Stimulated activated CD4-positive, alpha-beta T cell treated with anti-CD3 and anti-CD28 coated beads, Interleukin-2, amount 100 ng/mL, for 48 hours (primary cell): ENCODE data around the gene FAIM.
"Not testable (repeated sequence)": the region's sequence is repeated elsewhere in the genome, so short reads cannot be mapped to it uniquely, and the experiment has no call there.

Source experiments
- DNase-seq, 2 donors: peaks; one replicate each; pipeline ENCODE4 v3.0.0-alpha.2; 2020

FAIM gene, protein sequence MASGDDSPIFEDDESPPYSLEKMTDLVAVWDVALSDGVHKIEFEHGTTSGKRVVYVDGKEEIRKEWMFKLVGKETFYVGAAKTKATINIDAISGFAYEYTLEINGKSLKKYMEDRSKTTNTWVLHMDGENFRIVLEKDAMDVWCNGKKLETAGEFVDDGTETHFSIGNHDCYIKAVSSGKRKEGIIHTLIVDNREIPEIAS

DNA sequence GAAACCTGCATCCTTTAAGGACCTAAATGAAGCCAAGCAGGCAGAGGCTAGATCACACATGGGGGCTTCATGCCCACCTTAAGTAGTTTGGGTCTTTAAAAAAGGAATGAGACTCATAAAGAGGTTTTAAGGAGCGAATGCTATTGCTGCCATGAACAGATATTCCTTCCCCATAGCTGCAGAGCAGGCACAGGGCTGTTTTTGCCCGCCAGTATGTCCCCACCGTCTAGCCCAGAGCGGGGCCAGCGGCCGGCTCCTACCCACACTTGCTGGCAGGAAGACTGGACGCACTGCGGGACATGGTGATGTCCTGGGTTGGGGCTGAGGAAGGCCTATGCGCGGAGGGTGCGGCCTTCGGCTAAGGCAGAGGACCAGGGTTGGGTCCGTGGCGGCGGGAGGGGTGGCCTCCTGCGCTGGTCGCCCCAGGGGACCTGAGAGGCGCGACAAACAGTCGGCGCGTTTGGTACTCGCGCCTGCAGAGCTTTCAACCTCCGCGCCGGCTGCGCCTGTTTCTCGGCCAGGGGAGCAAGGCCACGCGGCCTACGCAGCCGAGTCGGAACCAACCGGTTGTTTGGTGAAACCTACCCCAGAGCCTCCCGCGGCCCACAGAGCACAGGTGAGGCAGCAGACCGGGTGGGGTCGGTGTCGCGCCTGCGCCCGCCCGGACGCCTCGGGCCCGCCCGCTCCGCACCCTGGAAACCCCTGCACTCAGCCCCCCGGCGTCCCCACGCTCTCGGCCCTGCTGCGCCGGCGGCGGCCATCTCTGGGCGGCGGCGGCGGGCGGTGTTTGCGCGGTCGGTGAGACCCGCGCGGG is at the start of gene FAIM:
FAIM (plus strand) TSS at position 450 of the 814 bp plus-strand sequence. CDS start 10,956 bp downstream, outside the sequence.
- DNase-seq: peak; percentile 51 to 57

DNA sequence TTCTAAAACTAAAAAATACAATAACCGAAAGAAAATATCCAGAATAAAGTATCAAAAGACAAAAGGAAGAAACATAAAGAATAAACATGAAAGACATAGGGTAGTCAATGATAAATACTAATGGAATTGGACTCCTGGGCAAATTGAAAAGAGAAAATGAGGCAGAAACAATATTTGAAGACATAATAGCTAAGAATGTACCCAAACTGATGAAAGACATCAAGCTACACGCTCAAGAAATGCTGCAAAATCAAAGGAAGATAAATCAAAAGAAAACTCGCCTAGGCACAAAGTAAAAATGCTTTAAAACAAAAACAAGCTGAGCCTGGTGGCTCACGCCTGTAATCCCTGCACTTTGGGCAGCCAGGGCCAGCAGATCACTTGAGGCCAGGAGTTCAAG is 49.4 kb upstream of the FAIM start:
- no peak for DNase-seq

DNA sequence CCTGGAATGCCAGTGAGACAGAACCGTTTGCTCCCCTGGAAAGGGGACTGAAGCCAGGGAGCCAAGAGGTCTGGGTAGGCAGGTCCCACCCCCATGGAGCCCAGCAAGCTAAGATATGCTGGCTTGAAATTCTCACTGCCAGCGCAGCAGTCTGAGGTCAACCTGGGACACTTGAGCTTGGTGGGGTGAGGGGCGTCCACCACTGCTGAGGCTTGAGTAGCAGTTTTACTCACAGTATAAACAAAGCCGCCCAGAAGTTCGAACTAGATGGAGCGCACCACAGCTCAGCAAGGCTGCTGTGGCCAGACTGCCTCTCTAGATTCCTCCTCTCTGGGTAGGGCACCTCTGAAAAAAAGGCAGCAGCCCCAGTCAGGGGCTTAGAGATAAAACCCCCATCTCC is 48.1 kb upstream of the FAIM start:
- DNase-seq: no peak

DNA sequence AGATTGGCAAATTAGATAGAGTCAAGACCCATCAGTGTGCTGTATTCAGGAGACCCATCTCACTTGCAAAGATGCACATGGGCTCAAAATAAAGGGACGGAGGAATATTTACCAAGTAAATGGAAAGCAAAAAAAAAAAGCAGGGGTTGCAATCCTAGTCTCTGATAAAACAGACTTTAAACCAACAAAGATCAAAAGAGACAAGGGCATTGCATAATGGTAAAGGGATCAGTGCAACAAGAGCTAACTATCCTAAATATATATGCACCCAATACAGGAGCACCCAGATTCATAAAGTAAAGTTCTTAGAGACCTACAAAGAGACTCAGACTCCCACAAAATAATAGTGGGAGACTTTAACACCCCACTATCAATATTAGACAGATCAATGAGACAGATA is 45.7 kb upstream of the FAIM start:
- DNase-seq: not testable (repeated sequence)

- DNase-seq: not testable (repeated sequence)
Observed at GRCh38 chr3:138566293-138566692, 42.3 kb upstream of the FAIM start.

DNA sequence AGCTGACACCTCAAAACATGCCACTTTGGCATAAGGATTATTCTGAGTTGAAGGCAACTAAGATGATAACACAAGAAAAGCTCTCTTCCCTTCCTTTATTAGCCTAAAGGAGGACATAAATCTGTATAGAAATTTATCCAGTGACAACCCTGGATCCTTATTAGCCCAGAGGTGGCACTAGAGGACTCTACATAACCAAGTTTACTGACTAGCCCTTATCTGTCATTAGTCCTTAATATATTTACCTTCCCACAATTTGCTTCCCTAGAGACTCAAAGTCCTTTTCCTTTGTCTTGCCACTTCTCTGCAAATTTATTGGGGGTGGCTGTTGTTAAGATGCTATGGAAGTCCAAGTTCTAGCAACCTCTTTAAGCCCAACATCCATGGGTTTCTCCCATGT is 41.2 kb upstream of the FAIM start:
- DNase-seq: no peak

GRCh38 chr3:138569090-138569489 is 39.5 kb upstream of the FAIM start:
- no peak for DNase-seq

GRCh38 chr3:138569624-138570023 is 38.9 kb upstream of the FAIM start:
- DNase-seq: not testable (repeated sequence)

- DNase-seq: no peak
Observed at GRCh38 chr3:138573138-138573537, 35.4 kb upstream of the FAIM start.

- no peak for DNase-seq
Observed at GRCh38 chr3:138578141-138578540, 30.4 kb upstream of the FAIM start.

DNA sequence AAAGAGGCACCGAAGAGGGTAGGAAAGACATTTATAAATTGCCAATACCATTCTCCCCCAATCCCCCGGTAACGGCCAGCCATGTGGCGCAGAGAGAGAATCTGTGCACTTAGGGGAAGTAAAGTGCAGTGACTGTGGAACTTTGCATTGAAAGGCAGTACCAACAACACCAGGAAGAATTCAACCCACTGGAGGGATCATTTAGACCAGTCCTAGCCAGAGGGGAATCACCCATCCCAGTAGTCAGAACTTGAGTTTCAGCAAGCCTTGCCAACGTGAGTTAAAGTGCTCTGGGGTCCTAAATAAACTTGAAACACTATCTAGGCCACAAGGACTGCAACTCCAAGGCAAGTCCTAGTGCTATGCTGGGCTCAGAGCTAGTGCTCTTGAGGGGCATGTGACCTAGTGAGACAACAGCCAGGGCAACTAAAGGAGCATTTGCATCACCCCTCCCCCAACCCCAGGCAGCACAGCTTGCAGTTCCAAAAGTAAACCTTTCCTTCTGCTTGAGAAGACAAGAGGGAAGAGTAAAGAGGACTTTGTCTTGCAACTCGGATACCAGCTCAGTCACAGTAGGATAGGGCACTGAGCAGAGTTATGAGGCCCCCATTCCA is 29.5 kb upstream of the FAIM start:
- no peak for DNase-seq

- DNase-seq: no peak
Observed at GRCh38 chr3:138587374-138587773, 21.2 kb upstream of the FAIM start.

DNA sequence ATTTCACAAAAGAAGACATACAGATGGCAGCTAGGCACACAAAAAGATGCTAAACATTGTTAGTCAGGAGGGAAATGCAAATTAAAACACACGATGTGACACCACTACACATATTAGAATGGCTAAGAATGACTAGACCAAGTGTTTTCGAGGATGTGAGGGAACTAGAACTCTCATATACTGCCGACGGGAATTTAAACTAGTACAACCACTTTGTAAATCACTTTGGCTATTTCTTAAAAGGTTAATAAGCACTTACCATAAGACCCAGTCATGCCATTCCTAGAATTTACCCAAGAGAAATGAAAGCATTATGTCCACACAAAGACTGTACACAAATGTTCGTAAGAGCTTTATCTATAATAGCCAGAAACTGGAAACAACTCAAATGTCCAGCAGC is 20.1 kb upstream of the FAIM start:
- no peak for DNase-seq

- no peak for DNase-seq
Observed at GRCh38 chr3:138591392-138591791, 17.2 kb upstream of the FAIM start.

GRCh38 chr3:138593488-138594149 is 15.0 kb upstream of the FAIM start:
- DNase-seq: no peak

- peak; percentile 71 to 79 for DNase-seq
Observed at GRCh38 chr3:138594150-138594934, 14.2 kb upstream of the FAIM start, which contains the start of gene CEP70. Gene CEP70 (minus strand): TSS chr3:138594260. CDS start chr3:138572927, 21,333 bp downstream.

DNA sequence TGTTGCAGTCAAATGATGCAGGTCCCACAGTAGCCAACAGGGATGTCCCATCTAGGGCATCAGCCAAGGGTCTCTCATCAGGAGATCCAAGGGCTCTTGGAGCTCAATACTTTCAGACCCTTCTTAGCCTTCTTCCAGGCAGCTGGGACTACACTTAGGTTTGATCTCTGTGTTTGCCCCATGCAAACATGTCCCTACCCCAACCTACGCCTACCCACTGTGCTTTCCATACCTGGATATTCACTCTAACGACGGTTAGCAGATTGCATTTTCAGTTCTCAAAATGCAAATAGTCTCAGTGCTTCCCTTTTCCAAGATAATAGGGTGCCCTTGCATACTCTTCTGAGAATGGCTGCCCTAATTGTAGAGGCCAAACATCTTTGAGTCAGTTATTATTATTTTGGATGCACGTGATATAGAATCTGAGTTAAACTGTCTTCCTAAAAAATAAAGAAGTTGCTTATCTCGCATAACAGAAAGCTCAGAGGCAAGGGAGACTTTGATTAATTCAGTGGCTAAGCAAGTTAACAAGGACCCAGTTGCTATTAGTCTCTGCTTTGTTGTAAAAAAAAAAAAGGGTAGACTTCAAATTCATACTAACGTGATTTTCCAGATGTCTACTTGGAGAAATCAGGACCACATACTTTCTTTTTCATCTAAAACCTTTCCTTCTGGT is 13.5 kb upstream of the FAIM start:
- DNase-seq: no peak

GRCh38 chr3:138597186-138597976 is 11.2 kb upstream of the FAIM start:
- DNase-seq: not testable (repeated sequence)

- no peak for DNase-seq
Observed at GRCh38 chr3:138598534-138598933, 10.0 kb upstream of the FAIM start.

- DNase-seq: no peak
Observed at GRCh38 chr3:138600100-138600745, 8.3 kb upstream of the FAIM start.
